Measurements from ENCODE around the gene NDUFB7. TPM values are rescaled to one million over a fixed set of nuclear protein-coding genes. Genes with fewer than 3 reads are reported as not detected.
"Not testable (repeated sequence)": the region's sequence is repeated elsewhere in the genome, so short reads cannot be mapped to it uniquely, and the experiment has no call there.

The NDUFB7 gene
- total RNA-seq, 1 experiment from 2014 or later, result 446 TPM

DNA sequence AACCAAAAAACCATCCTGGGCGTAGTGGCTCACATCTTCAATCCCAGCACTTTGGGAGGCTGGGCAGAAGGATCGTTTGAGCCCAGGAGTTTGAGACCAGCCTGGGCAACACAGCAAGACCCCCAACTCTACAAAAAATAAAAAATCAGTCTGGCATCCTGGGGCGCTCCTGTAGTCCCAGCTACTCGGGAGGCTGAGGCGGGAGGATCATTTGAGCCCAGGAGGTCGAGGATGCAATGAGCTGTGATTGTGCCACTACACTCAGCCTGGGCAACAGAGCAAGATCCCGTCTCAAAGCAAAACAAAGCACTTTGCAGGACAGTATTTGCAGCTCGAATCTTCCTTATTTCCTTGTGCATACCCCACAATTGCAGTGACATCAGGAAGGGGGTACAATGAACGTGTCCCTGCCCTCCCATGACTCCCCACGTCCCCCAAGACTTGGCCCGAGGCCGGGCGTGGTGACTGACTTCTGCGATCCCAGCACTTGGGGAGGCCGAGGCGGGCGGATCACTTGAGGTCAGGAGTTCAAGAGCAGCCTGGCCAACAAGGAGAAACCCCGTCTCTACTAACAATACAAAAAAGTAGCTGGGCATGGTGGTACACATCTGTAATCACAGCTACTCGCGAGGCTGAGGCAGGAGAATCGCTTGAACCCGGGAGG, 870 bp downstream of the NDUFB7 start:
- no peak for DNase-seq (ENCODE audit: low spot score)

DNA sequence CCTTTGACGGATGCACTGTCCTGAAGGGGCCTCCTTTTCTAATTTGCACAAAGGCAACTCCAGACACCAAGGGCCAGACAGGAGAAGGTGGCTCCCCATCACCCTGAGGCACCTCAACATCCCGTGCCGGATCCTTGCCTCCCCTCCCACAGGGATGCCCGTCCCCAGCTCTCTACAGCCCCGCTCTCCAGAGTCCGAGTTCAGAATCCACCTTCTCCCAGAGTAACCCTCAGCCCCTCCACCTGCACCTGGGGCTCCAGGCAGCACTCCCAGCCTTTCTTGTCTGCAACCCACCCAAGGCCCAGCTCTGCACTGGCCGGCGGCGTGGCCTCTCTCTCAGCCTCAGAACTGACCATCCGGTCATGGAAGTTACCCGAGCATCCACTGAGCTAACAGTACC, 4.8 kb downstream of the NDUFB7 start:
- DNase-seq (ENCODE audit: low spot score), result no peak

DNA sequence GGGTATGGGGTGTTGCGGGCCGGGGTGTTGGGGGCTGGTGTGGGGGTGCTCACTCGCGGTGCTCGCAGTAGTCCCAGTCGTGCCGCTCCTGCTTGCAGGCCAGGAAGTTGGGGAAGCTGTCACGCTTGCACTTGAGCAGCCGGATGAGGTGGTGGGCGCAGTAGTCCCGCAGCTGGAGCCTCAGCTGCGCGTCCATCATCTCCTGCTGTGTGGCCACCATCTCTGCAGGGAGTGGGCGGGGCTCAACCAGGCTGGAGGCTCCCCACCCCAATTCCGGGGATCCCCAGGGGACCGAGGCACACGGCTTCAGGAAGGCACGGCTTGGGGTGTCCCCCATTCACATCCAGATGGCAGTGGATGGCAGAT, 5.2 kb downstream of the NDUFB7 start:
- no peak for DNase-seq (ENCODE audit: low spot score)

DNA sequence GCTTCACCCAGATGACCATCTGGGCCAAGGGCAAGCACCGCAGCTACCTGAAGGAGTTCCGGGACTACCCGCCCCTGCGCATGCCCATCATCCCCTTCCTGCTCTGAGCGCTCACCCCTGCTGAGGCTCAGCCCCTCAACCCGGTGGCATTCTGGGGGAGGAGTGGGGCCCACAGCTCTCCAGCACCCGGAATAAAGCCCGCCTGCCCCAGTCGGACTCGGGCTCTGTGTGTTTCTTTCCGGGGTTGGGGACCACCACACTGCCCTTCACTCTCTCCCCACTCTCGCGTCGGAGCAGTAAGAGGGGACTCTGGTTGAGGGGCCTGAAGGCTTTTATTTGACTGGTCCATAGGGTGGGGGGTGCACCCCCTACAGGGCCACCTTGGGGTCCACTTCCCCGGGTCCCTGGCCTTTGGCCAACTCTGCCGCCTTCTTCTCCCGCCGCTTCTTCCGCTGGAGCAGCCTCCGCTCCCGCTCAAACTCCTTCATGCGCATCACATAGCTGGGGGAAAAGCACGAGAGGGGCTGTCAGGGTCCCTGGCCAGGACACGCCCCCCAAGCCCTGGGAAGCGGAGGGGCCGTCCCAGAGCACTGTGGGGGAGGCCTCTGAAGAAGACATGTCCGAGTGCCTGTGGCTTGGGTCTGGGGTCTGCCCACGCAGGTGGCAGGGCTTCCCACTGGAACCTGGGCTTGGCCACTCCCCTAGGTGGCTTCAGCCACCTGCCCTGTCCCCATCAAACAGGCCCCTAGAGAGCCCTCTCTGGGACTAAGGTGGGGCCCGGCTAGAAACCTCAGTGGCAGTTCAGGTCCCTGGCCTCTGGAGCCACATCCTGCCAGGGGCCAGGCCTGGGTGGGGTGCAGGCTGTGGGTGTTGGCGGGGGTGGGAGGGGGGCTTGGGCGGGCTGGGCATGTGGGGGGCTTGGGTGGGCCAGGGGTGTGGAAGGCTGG, 5.8 kb downstream of the NDUFB7 start:
- no peak for DNase-seq (ENCODE audit: low spot score)

DNA sequence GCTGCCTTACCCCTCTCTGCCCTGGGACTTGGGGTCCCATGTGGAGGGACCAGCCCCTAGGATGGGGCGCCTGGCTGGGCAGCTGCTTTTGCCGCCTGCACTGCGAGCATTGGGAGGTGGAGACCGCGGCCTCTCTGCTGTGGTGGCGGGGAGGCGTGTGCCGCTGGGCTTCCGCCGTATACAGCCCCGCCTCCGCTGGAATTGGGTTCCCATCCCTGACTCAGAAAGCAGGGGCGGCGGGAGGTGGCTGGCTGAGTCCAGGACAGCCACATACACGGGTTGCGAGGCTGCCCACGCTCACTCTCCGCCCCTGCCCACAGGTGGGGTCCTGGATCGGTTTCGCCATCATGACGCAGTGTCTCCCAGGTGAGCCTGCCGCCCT, 6.6 kb downstream of the NDUFB7 start:
- no peak for DNase-seq (ENCODE audit: low spot score)

DNA sequence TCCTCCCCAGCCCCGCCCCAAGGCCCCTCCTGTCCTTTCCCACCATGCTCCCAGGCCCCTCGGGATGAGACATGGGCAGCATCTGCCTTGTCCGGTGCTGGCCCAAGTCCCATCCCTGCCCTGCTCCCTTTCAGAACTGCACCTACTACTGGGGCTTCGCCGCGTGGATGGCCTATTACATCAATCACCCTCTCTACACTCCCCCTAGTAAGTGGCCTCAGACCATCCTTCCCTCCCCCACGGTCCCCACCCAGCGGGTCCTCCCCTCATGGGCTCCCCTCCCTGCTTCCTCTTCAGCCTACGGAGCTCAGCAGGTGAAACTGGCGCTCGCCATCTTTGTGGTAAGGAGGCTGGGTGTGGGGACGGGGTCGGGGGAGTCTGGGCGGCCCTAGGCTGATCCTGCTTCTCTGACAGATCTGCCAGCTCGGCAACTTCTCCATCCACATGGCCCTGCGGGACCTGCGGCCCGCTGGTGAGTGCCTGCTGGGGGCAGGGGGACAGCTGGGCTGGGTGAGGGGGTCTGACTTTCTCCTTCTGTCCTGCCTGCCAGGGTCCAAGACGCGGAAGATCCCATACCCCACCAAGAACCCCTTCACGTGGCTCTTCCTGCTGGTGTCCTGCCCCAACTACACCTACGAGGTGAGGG, 7.1 kb downstream of the NDUFB7 start:
- not testable (repeated sequence) for DNase-seq (ENCODE audit: low spot score)

DNA sequence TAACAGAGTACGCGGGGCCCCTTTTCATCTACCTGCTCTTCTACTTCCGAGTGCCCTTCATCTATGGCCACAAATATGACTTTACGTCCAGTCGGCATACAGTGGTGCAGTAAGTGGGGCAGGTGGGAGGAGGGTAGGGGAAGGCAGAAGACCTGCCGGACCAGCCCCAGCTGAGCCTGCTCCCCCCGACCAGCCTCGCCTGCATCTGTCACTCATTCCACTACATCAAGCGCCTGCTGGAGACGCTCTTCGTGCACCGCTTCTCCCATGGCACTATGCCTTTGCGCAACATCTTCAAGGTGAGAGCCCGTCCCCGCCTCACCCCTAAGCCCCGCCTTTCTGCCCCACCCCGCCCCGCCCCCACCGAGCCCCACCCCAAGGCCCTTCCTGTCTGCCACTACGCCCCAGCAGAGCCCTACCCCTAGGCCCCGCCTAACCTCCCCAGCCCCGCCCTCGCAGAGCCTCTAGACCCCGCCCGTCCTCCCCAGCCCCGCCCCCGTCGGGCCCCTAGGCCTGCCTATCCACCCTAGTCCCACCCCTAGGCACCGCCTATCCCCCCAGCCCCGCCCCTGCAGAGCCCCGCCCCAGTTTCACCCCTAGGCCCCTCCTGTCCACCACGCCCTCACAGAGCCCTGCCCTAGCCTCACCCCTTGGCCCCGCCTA, 7.7 kb downstream of the NDUFB7 start:
- DNase-seq (ENCODE audit: low spot score), result peak; percentile 24

DNA sequence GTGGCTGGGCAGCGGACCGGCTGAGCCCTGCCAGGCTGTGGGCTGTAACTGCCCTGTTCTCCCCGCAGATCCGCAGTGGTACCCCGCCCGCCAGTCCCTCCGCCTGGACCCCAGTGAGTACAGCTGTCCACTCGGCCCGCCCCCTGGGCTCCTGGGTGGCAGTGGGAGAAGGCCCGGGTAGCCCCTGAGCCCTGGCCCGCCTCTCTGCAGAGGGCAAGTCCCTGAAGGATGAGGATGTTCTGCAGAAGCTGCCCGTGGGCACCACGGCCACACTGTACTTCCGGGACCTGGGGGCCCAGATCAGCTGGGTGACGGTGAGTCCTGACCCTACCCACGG, 8.3 kb downstream of the NDUFB7 start:
- no peak for DNase-seq (ENCODE audit: low spot score)

DNA sequence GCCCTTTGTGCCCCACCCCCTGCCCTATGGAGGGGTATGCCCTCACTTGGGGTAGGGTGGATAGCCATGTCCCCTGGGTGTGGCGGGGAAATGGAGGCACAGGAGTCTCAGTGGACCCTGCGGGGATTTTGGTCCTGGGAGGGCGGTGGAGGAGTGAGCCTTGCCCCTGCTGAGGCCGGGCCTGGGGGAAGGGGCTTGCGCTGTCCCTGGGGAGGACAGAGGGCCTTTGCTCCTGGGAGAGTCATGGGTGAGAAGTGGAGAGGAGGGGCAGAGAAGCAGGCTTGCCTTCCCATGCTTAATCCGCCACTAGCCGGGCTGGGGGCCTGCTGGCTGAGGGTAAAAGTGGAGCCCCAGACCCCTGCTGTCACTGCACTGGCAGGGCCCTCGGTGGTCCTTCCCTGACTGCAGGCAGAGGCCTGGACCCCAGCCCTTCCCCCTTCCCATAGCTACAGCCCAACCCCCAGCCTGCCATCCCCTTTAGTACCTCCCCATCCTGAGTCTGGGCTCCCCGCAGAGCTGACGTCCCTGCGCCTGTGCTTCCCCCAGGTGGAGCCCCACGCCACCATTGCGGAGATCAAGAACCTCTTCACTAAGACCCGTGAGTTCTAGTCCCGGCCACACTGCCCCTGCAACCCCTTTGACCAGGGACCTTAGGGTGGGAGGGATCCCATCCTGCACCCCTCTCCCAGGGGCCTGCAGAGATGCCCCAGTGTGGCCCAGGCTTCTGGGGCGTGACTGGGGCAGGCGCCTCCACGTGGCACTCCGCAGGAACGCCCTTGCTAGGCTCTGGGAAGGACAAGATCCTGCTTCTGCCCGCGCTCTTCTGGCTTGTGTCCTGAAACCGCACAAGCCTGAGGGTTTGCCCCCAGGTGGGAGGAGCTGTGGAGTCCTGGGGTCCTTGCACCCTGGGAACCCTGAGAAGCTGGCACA, 8.9 kb downstream of the NDUFB7 start:
- DNase-seq (ENCODE audit: low spot score), result no peak

DNA sequence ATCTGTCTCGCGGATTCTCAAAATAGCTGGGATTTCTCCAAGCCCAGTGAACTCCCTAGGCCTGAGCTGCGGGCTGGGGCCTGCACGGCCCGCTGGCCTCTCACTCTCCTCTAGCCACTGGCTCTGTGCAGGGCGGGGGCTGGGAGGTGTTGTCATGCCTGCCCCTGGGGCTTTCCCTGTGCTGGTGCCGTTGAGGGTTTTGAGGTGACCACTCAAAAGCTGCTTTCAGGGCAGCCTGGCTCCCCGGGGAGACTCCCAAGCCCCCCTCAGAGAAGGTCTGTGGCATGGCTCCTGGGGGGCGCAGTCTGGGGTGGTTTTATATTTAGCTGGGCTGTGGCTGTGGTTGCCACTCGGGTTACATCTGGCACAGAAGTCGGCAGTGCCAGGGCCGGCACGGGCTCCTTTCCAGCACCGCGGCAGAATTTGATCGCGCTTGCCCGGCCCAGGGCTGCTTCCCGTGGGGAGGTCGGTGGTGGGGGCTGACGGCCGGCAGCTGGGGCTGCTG, 10.0 kb downstream of the NDUFB7 start:
- DNase-seq (ENCODE audit: low spot score), result peak; percentile 58

DNA sequence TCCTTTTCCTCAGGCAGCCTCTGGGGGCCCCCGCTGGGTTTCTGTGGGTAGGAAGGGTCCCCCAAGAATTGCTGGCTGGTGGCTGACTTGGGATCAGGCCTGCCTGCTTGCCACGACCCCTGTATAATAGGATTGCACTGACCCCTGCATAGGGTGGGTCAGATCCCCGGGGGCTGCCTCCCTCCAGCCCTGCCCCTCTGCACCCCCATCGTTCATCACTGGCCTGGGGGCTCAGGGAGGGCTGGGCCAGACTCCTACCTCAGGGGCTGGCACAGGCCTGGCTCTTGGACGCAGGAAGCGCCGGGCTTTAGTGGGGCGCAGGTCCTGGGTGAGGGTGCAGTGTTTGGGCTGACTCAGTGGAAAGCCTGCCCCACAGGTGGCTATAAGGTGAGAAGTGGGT, 10.6 kb downstream of the NDUFB7 start:
- no peak for DNase-seq (ENCODE audit: low spot score)

DNA sequence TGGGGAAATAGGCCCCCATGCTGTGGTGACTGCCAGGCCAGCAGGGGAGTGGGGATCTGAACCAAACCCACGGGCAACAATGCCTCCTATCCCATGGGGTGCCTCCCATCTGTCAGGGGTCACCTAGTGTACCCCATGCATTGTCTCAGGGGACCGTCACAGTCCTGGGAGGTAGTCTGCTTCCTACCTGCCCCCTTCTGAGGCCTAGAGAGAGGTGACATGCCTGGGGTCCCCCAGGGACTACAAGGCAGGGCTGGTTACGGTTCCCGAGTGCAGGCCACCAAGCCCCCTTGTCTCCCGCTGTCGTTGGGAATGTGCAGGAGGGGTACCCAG, 11.1 kb downstream of the NDUFB7 start:
- DNase-seq (ENCODE audit: low spot score), result no peak

DNA sequence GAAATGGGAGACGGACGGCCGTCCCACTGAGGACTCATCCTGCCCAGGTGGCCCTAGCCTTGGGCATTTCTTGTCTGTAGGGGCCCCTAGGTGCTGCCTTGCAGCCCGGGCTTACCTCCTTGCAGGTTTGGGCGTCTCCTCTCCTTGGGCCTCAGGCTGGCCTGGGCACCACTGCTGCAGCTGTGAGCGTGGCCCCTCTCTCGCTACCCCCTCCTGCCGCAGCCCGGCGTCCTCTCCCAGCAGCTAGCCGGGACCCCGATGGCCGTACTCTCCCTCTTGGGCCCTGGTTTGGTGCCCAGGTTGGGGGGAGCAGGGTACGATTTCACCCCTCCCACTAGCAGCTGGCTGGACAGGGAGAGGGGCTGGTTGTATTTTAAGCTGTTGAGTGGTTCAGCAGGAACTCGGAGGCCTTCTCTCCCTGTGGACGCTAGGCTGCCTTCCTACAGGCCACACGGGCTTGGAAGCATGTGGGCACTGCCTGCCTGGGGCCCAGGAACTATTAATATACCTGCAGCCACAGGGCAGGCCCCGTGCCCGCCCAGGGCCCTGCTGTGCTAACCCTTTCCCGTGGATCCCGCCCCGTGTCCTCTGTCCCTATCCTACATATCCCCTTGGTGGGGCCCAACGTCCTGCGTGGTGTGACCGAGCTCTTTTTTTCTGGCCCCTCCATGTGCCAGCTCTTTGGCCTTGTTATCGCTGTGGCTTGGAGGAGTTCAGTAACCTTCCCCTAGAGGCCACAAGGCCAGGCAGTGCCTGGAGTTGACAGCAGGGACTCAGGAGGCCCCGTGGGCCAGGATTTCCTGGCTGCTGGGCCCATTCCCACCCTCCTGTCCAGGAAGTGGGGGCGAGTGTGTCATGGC, 11.7 kb downstream of the NDUFB7 start:
- DNase-seq (ENCODE audit: low spot score), result no peak

DNA sequence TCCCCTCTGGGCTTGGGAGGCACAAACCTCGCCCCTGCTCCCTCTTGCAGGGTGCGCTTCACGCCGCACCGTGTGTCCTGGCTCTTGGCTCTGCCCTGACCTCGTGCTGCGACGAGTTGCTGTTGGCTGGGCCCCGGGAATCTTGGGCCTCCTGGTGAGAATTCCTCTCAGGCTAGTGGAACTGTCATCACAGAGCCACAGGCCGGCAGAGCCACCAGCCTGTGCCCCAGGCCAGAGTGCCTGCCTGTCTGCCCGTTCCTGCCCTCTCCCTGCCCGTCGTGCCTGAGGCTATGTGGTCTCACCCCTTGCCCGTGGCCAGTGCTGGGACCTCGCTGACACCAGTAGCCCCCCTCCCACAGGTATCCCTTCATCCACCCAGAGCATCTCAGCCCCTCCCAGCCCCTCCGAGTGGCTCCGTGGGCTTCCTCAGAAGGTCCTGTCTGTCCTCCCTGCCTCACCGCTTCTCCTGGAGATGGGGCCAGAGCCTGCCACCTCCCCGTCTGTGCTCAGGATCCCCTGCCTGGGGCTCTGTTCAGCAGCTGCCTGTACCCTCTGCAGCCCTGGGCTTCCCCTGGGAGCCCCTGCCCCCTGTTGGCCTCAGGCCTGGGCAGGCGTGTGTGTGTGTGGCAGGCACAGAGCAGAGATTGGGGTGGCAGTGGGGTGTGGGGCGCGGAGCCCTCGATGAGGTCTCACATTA, 13.3 kb downstream of the NDUFB7 start:
- no peak for DNase-seq (ENCODE audit: low spot score)

DNA sequence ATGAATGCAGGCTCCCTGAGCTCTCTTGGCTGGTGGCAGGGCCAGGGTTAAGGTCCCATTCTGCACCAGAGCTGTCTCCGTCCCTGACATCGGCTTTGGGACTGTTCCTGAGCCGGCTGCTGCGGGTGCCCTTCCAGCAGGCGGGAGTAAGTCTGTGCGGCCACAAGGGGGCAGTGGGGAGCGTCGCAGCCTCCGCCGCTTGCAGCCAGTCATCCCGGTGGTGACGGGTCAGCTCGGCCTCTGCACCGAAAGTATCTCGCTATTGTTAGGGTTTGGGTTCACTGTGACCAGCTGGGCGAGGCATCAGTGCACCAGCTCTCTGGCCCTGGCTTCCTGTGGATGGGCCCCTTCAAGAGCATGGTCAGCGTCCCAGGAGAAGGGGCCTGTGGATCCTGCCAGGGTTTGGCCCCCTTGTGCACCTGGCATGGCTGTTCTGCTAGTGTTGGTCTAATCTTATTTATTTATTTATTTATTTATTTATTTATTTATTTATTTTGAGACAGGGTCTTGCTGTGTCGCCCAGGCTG, 15.1 kb downstream of the NDUFB7 start:
- peak; percentile 82 for DNase-seq (ENCODE audit: low spot score)

DNA sequence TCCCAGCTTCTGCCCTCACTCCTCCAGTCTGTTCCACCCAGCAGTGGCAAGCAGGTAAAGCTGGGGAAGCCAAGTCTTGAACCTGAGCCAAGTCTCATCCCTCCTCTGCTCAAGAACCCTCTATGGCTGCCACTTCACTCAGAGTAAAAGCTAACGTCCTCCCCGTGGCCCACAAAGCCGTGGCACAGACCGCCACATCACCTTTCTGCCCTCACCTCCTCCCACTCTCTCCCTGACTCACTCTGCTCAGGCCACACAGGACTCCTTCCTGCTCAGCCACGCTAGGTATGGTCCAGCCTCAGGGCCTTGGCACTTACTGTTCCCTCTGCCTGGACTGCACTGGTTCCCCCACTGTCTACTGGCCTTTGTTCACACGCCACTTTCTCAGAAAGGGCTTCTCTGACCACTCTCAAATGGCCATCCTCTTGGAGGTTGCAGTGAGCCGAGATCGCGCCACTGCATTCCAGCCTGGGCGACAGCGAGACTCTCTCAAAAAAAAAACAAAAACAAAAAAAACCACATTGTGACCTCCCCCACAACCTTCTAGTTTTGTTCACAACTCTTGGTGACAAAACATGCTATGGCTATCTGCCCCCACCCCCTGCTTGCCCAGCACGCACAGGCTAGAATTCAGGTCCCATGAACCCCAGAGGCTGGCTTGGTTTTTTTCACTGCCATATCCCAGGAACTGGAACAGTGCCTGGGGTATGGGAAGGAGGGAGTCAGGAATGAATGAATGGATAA, 15.8 kb downstream of the NDUFB7 start:
- DNase-seq (ENCODE audit: low spot score), result peak; percentile 62

DNA sequence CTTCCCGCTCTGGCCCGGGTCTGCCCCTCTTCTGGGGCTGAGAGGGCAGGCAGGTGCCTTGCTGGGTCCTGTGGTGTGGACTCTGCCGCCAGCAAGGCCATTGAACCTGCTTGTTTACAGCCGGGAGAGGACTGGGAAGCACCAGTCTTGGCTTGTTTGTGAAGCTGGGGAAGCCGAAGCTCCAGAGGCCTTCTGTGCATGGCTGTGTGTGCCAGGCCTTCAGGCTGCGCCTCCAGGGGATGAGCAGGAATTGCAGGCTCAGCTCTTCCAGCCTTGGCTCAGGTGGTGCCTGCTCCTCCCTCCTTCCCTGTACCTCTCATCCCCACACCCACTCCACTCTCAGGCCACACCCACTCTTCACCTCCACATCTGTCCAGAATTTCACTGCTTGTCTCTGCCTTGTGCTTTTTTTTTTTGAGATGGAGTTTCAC, 17.5 kb downstream of the NDUFB7 start:
- DNase-seq (ENCODE audit: low spot score), result no peak

DNA sequence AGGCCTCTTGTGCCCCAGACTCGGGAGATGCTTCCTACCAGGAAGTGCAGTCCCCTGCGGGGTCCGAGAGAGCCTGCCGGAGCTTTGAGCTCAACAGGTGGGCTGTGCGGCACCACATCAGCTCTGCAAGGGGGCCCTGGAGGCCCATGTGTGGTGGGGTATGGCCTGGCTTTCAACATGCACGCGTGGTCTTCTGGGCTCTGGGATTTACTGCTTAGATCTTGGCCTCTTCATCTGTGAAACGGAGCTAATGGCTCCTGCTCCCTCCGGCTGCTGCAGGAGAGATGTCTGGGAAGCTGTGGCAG, 18.0 kb downstream of the NDUFB7 start:
- DNase-seq (ENCODE audit: low spot score), result no peak

Measured in A172 (cell line).